Mesenchymal stem cell (in vitro differentiated cells and primary cell): ENCODE measurements around the gene PROSER2.

Experiments used
- DNase-seq: peaks from one replicate; pipeline ENCODE4 v3.0.0-alpha.2; 2013
- H2AFZ ChIP-seq: one replicate; pipeline ENCODE4 v1.6.1; 2013; ENCODE audit warnings: low read depth, mild to moderate bottlenecking, control low read depth, inconsistent platforms, low read length, moderate library complexity
- H2AK5ac ChIP-seq: 2 replicates; pipeline ENCODE4 v1.6.1; 2013; ENCODE audit warnings: low read length, moderate library complexity, mild to moderate bottlenecking, inconsistent platforms; ENCODE audit not compliant: severe bottlenecking
- H2BK120ac ChIP-seq: one replicate; pipeline ENCODE4 v1.6.1; 2013; ENCODE audit warnings: low read depth, mild to moderate bottlenecking, inconsistent platforms, low read length, moderate library complexity
- H2BK12ac ChIP-seq, 2 experiments: one replicate each; pipeline ENCODE4 v1.6.1; 2013; ENCODE audit warnings: inconsistent platforms in 2 of 2, low read length in 2 of 2, mild to moderate bottlenecking in 2 of 2, moderate library complexity in 2 of 2, control low read depth in 1 of 2
- H2BK15ac ChIP-seq: one replicate; pipeline ENCODE4 v1.6.1; 2013; ENCODE audit warnings: mild to moderate bottlenecking, low read depth, inconsistent platforms; ENCODE audit not compliant: poor library complexity, severe bottlenecking
- H2BK5ac ChIP-seq: 2 replicates; pipeline ENCODE4 v1.6.1; 2013; ENCODE audit warnings: low read depth, mild to moderate bottlenecking, low read length, control low read depth, inconsistent platforms; ENCODE audit not compliant: poor library complexity, severe bottlenecking
- H3K14ac ChIP-seq, 2 experiments: one replicate each; pipeline ENCODE4 v1.6.1; 2013; ENCODE audit warnings: inconsistent platforms in 2 of 2, low read length in 2 of 2, control low read depth in 1 of 2, mild to moderate bottlenecking in 1 of 2, moderate library complexity in 1 of 2
- H3K18ac ChIP-seq, 2 experiments: one replicate each; pipeline ENCODE4 v1.6.1; 2013; ENCODE audit warnings: inconsistent platforms in 2 of 2, low read length in 2 of 2, control low read depth in 1 of 2, low read depth in 1 of 2, mild to moderate bottlenecking in 1 of 2
- H3K23ac ChIP-seq, 2 experiments: one replicate each; pipeline ENCODE4 v1.6.1; 2013; ENCODE audit warnings: inconsistent platforms in 2 of 2, low read length in 2 of 2, mild to moderate bottlenecking in 2 of 2, moderate library complexity in 2 of 2, control low read depth in 1 of 2
- H3K27ac ChIP-seq: 2 replicates; pipeline ENCODE4 v1.5.1; 2013; ENCODE audit warnings: mild to moderate bottlenecking, moderate library complexity, low read length, control low read depth, inconsistent platforms; ENCODE audit not compliant: poor library complexity, severe bottlenecking
- H3K27me3 ChIP-seq, 2 experiments: 2 replicates each; pipeline versions ENCODE4 v1.6.1 to v1.7.0; 2013; ENCODE audit warnings: low read length in 2 of 2, mild to moderate bottlenecking in 2 of 2, moderate library complexity in 2 of 2, control low read depth in 1 of 2, inconsistent platforms in 1 of 2; ENCODE audit not compliant: control insufficient read depth in 1 of 2, insufficient read depth in 1 of 2
- H3K36me3 ChIP-seq, 2 experiments: 2 replicates each; pipeline versions ENCODE4 v1.6.1 to v1.7.0; 2013; ENCODE audit warnings: low read length in 2 of 2, control low read depth in 1 of 2, inconsistent platforms in 1 of 2, low read depth in 1 of 2, mild to moderate bottlenecking in 1 of 2; ENCODE audit not compliant: insufficient read depth in 2 of 2, control insufficient read depth in 1 of 2
- H3K4ac ChIP-seq, 2 experiments: one replicate each; pipeline ENCODE4 v1.6.1; 2013; ENCODE audit warnings: inconsistent platforms in 2 of 2, low read length in 2 of 2, mild to moderate bottlenecking in 2 of 2, moderate library complexity in 2 of 2, control low read depth in 1 of 2, low read depth in 1 of 2
- H3K4me1 ChIP-seq: 2 replicates; pipeline ENCODE4 v1.6.1; 2013; ENCODE audit warnings: low read depth, low read length, control low read depth; ENCODE audit not compliant: control insufficient read depth, insufficient read depth
- H3K4me2 ChIP-seq: 2 replicates; pipeline ENCODE4 v1.6.1; 2013; ENCODE audit warnings: low read length, mild to moderate bottlenecking, inconsistent platforms; ENCODE audit not compliant: poor library complexity, severe bottlenecking
- H3K4me3 ChIP-seq, 2 experiments: 2 replicates each; pipeline versions ENCODE4 v1.5.1 to v1.7.0; 2013; ENCODE audit warnings: low read length in 2 of 2, mild to moderate bottlenecking in 2 of 2, control low read depth in 1 of 2, low read depth in 1 of 2; ENCODE audit not compliant: insufficient read depth in 1 of 2
- H3K79me1 ChIP-seq: replicated peaks from 2 replicates; pipeline ENCODE4 v1.6.1; 2013; ENCODE audit warnings: mild to moderate bottlenecking, control low read depth, low read length, inconsistent platforms; ENCODE audit not compliant: poor library complexity, severe bottlenecking
- H3K9ac ChIP-seq: 2 replicates; pipeline ENCODE4 v1.7.0; 2013; ENCODE audit warnings: mild to moderate bottlenecking, low read length, moderate library complexity
- H3K9me3 ChIP-seq: 2 replicates; pipeline ENCODE4 v1.7.0; 2013; ENCODE audit warnings: mild to moderate bottlenecking, low read length; ENCODE audit not compliant: control insufficient read depth
- H4K8ac ChIP-seq: one replicate; pipeline ENCODE4 v1.6.1; 2013; ENCODE audit warnings: inconsistent platforms, mild to moderate bottlenecking, low read length, moderate library complexity
- H4K91ac ChIP-seq: one replicate; pipeline ENCODE4 v1.6.1; 2013; ENCODE audit warnings: mild to moderate bottlenecking, low read length, inconsistent platforms
- WGBS: methylation state at CpG from one replicate; pipeline ENCODE4 v1.1.7; 2013; ENCODE audit warnings: mixed read lengths; 5-methylcytosine and 5-hydroxymethylcytosine counted together

PROSER2 gene

GRCh38 chr10:11874568-11875493 lies 51.7 kb downstream of the PROSER2 start:
- Histone ChIP-seq H3K4ac (no peak overlapping the region), H3K23ac (no peak overlapping the region), H2BK120ac (no peak overlapping the region), H3K9me3 (no peaks in the 10 kb centered on the region), H3K18ac (peak overlapping the region in 1 of 2 experiments; percentile 4), H3K27ac (no peak overlapping the region), H2BK15ac (peak overlapping the region; percentile 4), H3K4me3 (peak overlapping the region in 1 of 2 experiments; percentile 24), H2BK5ac (no peak overlapping the region), H3K27me3 (no peaks in the 10 kb centered on the region), H3K36me3 (peaks cover 0 to 7% of the 10 kb centered on the region in 2 experiments), H3K4me2 (no peak overlapping the region), H3K9ac (no peak overlapping the region), H3K79me1 (no peaks in the 10 kb centered on the region), H2BK12ac (no peak overlapping the region), H2AFZ (no peak overlapping the region), H2AK5ac (no peak overlapping the region), H3K4me1 (peaks cover 16% of the 10 kb centered on the region), H4K8ac (no peak overlapping the region), H4K91ac (peak overlapping the region; percentile 52), H3K14ac (no peak overlapping the region)
- 36% methylated on average over 20 of the region's 20 CpGs for WGBS
- DNase-seq, result peak; percentile 55

- peak overlapping the region; percentile 29 for H4K8ac ChIP-seq
- H3K4ac ChIP-seq, result peak overlapping the region in 1 of 2 experiments; percentile 37
- peaks cover 22% of the 10 kb centered on the region for H3K4me1 ChIP-seq
- H2BK12ac ChIP-seq, result peak overlapping the region in 1 of 2 experiments; percentile 65
- no peak overlapping the region for H3K4me2 ChIP-seq
- 56% methylated on average over 16 of the region's 17 CpGs for WGBS
- H3K9me3 ChIP-seq, result no peaks in the 10 kb centered on the region
- no peak overlapping the region for H2BK120ac ChIP-seq
- H3K27ac ChIP-seq, result no peak overlapping the region
- H4K91ac ChIP-seq, result peak overlapping the region; percentile 52
- peak overlapping the region; percentile 41 for H3K9ac ChIP-seq
- peak overlapping the region; percentile 16 for H2AK5ac ChIP-seq
- no peaks in the 10 kb centered on the region for H3K36me3 ChIP-seq
- H3K79me1 ChIP-seq, result no peaks in the 10 kb centered on the region
- H3K4me3 ChIP-seq, result peak overlapping the region in 1 of 2 experiments; percentile 24
- H3K18ac ChIP-seq, result peak overlapping the region; percentile 47 to 51
- H2AFZ ChIP-seq, result no peak overlapping the region
- H3K27me3 ChIP-seq, result no peaks in the 10 kb centered on the region
- DNase-seq, result peak; percentile 63
- H2BK15ac ChIP-seq, result no peak overlapping the region
- H2BK5ac ChIP-seq, result no peak overlapping the region
- peak overlapping the region in 1 of 2 experiments; percentile 9 for H3K14ac ChIP-seq
- no peak overlapping the region for H3K23ac ChIP-seq
These were observed 52.5 kb downstream of the PROSER2 start for GRCh38 chr10:11875494-11876281.

- no peak for DNase-seq
- H3K14ac ChIP-seq, result no peak overlapping the region
- no peak overlapping the region for H3K18ac ChIP-seq
- no peak overlapping the region for H2AFZ ChIP-seq
- H3K4ac ChIP-seq, result no peak overlapping the region
- WGBS, result 98% methylated on average over 6 of the region's 6 CpGs
- H3K27me3 ChIP-seq, result no peaks in the 10 kb centered on the region
- no peak overlapping the region for H2BK12ac ChIP-seq
- peaks cover 26% of the 10 kb centered on the region for H3K4me1 ChIP-seq
- H3K9me3 ChIP-seq, result no peaks in the 10 kb centered on the region
- no peak overlapping the region for H4K8ac ChIP-seq
- no peaks in the 10 kb centered on the region for H3K36me3 ChIP-seq
- no peak overlapping the region for H2BK5ac ChIP-seq
- no peak overlapping the region for H4K91ac ChIP-seq
- H2AK5ac ChIP-seq, result no peak overlapping the region
- H2BK15ac ChIP-seq, result no peak overlapping the region
- H3K4me2 ChIP-seq, result no peak overlapping the region
- H3K79me1 ChIP-seq, result no peaks in the 10 kb centered on the region
- no peak overlapping the region for H3K23ac ChIP-seq
- peak overlapping the region; percentile 41 for H3K9ac ChIP-seq
- H3K4me3 ChIP-seq, result no peak overlapping the region
- no peak overlapping the region for H2BK120ac ChIP-seq
- no peak overlapping the region for H3K27ac ChIP-seq
These were observed 53.2 kb downstream of the PROSER2 start for GRCh38 chr10:11876324-11876723.
